H1 (cell line): Measurements from ENCODE around the gene NOC4L. TPM values are rescaled to one million over a fixed set of nuclear protein-coding genes. Genes with fewer than 3 reads are reported as not detected.

Experiments used
- ASH2L ChIP-seq: fragments of 200-600, 300-600 bp; sonication (generic); IDR thresholded peaks from one replicate; pipeline ENCODE4 v1.7.1; 2017; ENCODE audit warnings: low read length
- JUN ChIP-seq: IDR thresholded peaks from 2 replicates; pipeline ENCODE4 v1.6.1; 2011; ENCODE audit warnings: low read depth, mild to moderate bottlenecking, improper control_type of control experiment, low read length
- PHF8 ChIP-seq: fragments of 200-600 bp; sonication (generic); conservative IDR thresholded peaks from 2 replicates; pipeline ENCODE4 v1.7.1; 2012; ENCODE audit warnings: low read depth, mild to moderate bottlenecking, inconsistent platforms, low read length, moderate library complexity
- SRF ChIP-seq: IDR thresholded peaks from 2 replicates; pipeline ENCODE4 v1.6.1; 2011; ENCODE audit warnings: mild to moderate bottlenecking, low read depth, low read length, moderate library complexity
- TAF1 ChIP-seq: IDR thresholded peaks from 2 replicates; pipeline ENCODE4 v1.6.1; 2011; ENCODE audit warnings: mild to moderate bottlenecking, low read depth, low read length
- TAF7 ChIP-seq: optimal IDR thresholded peaks from 2 replicates; pipeline ENCODE3; 2011; ENCODE audit warnings: low read depth, mild to moderate bottlenecking, inconsistent platforms, low read length, moderate library complexity, borderline replicate concordance
- polyA plus RNA-seq, 7 experiments: library from polyadenylated mRNA; depleted of rRNA in 3 of 7; stranded (reverse) in 5 of 7; unstranded in 2 of 7; fragments of >200 nt in 5 of 7; fragments of 200-250 nt in 2 of 7; gene quantifications; 1 replicate in 5 of 7; 2 replicates in 1 of 7; 4 replicates in 1 of 7; pipeline versions ENCODE4 v1.2.1 to v1.2.3, GENCODE V29; 2011 to 2013; ENCODE audit warnings: missing spikeins in 2 of 7, mixed read lengths in 2 of 7
- total RNA-seq: library from RNA; stranded (reverse); fragmentation: NEBNext Ultra II Directional; extraction: Animal tissue kit (Norgen Biotek cat#: 25700); gene quantifications from 2 replicates; pipeline ENCODE4 v1.2.1, GENCODE V29; 2021
- TF ChIP-seq, protein P1 (sequence below): fragments of 300-600 bp; sonication (generic); IDR thresholded peaks from 2 replicates; pipeline ENCODE4 v1.7.1; 2012; ENCODE audit warnings: low read length, moderate library complexity, mild to moderate bottlenecking, inconsistent platforms; ENCODE audit not compliant: insufficient replicate concordance
- TF ChIP-seq, protein P2 (sequence below), 3 experiments: IDR thresholded peaks; 1 replicate in 2 of 3; 2 replicates in 1 of 3; pipeline versions ENCODE4 v1.5.1 to v1.6.1; 2011; ENCODE audit warnings: low read length in 3 of 3, mild to moderate bottlenecking in 3 of 3, inconsistent platforms in 2 of 3, low read depth in 1 of 3, moderate library complexity in 1 of 3; ENCODE audit not compliant: insufficient read depth in 1 of 3; ENCODE audit errors: control extremely low read depth in 1 of 3
- TF ChIP-seq, protein P3 (sequence below): IDR thresholded peaks from 2 replicates; pipeline ENCODE4 v1.6.1; 2012; ENCODE audit warnings: inconsistent platforms

The NOC4L gene
- total and polyA plus RNA-seq, 2 of the 8 experiments (the other 6 are each of a cell fraction or from before 2014, with no cell fraction given): 26.8 to 40.3 TPM

- TF ChIP-seq, protein P1, sequence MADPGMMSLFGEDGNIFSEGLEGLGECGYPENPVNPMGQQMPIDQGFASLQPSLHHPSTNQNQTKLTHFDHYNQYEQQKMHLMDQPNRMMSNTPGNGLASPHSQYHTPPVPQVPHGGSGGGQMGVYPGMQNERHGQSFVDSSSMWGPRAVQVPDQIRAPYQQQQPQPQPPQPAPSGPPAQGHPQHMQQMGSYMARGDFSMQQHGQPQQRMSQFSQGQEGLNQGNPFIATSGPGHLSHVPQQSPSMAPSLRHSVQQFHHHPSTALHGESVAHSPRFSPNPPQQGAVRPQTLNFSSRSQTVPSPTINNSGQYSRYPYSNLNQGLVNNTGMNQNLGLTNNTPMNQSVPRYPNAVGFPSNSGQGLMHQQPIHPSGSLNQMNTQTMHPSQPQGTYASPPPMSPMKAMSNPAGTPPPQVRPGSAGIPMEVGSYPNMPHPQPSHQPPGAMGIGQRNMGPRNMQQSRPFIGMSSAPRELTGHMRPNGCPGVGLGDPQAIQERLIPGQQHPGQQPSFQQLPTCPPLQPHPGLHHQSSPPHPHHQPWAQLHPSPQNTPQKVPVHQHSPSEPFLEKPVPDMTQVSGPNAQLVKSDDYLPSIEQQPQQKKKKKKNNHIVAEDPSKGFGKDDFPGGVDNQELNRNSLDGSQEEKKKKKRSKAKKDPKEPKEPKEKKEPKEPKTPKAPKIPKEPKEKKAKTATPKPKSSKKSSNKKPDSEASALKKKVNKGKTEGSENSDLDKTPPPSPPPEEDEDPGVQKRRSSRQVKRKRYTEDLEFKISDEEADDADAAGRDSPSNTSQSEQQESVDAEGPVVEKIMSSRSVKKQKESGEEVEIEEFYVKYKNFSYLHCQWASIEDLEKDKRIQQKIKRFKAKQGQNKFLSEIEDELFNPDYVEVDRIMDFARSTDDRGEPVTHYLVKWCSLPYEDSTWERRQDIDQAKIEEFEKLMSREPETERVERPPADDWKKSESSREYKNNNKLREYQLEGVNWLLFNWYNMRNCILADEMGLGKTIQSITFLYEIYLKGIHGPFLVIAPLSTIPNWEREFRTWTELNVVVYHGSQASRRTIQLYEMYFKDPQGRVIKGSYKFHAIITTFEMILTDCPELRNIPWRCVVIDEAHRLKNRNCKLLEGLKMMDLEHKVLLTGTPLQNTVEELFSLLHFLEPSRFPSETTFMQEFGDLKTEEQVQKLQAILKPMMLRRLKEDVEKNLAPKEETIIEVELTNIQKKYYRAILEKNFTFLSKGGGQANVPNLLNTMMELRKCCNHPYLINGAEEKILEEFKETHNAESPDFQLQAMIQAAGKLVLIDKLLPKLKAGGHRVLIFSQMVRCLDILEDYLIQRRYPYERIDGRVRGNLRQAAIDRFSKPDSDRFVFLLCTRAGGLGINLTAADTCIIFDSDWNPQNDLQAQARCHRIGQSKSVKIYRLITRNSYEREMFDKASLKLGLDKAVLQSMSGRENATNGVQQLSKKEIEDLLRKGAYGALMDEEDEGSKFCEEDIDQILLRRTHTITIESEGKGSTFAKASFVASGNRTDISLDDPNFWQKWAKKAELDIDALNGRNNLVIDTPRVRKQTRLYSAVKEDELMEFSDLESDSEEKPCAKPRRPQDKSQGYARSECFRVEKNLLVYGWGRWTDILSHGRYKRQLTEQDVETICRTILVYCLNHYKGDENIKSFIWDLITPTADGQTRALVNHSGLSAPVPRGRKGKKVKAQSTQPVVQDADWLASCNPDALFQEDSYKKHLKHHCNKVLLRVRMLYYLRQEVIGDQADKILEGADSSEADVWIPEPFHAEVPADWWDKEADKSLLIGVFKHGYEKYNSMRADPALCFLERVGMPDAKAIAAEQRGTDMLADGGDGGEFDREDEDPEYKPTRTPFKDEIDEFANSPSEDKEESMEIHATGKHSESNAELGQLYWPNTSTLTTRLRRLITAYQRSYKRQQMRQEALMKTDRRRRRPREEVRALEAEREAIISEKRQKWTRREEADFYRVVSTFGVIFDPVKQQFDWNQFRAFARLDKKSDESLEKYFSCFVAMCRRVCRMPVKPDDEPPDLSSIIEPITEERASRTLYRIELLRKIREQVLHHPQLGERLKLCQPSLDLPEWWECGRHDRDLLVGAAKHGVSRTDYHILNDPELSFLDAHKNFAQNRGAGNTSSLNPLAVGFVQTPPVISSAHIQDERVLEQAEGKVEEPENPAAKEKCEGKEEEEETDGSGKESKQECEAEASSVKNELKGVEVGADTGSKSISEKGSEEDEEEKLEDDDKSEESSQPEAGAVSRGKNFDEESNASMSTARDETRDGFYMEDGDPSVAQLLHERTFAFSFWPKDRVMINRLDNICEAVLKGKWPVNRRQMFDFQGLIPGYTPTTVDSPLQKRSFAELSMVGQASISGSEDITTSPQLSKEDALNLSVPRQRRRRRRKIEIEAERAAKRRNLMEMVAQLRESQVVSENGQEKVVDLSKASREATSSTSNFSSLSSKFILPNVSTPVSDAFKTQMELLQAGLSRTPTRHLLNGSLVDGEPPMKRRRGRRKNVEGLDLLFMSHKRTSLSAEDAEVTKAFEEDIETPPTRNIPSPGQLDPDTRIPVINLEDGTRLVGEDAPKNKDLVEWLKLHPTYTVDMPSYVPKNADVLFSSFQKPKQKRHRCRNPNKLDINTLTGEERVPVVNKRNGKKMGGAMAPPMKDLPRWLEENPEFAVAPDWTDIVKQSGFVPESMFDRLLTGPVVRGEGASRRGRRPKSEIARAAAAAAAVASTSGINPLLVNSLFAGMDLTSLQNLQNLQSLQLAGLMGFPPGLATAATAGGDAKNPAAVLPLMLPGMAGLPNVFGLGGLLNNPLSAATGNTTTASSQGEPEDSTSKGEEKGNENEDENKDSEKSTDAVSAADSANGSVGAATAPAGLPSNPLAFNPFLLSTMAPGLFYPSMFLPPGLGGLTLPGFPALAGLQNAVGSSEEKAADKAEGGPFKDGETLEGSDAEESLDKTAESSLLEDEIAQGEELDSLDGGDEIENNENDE: no peak
- TF ChIP-seq ASH2L: no peak
- TF ChIP-seq, protein P2, sequence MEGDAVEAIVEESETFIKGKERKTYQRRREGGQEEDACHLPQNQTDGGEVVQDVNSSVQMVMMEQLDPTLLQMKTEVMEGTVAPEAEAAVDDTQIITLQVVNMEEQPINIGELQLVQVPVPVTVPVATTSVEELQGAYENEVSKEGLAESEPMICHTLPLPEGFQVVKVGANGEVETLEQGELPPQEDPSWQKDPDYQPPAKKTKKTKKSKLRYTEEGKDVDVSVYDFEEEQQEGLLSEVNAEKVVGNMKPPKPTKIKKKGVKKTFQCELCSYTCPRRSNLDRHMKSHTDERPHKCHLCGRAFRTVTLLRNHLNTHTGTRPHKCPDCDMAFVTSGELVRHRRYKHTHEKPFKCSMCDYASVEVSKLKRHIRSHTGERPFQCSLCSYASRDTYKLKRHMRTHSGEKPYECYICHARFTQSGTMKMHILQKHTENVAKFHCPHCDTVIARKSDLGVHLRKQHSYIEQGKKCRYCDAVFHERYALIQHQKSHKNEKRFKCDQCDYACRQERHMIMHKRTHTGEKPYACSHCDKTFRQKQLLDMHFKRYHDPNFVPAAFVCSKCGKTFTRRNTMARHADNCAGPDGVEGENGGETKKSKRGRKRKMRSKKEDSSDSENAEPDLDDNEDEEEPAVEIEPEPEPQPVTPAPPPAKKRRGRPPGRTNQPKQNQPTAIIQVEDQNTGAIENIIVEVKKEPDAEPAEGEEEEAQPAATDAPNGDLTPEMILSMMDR (IDR thresholded peaks at IDR 0.05; ENCODE audit: control extremely low read depth in 1 of 3, insufficient read depth in 1 of 3, low read depth in 1 of 3, low read length in 3 of 3): no peak
- TF ChIP-seq SRF: no peak
- TF ChIP-seq JUN: no peak
- TF ChIP-seq, protein P3, sequence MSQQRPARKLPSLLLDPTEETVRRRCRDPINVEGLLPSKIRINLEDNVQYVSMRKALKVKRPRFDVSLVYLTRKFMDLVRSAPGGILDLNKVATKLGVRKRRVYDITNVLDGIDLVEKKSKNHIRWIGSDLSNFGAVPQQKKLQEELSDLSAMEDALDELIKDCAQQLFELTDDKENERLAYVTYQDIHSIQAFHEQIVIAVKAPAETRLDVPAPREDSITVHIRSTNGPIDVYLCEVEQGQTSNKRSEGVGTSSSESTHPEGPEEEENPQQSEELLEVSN: no peak
- TF ChIP-seq PHF8: no peak
- no peak for TF ChIP-seq TAF7
- no peak for TF ChIP-seq TAF1
Observed at GRCh38 chr12:132178316-132178715, 34.1 kb downstream of the NOC4L start (continued).
